Measurements from ENCODE around the gene PLXNB1. TPM values are rescaled to one million over a fixed set of nuclear protein-coding genes. Genes with fewer than 3 reads are reported as not detected.
A peak's percentile ranks its signal among the peaks of the same experiment; 100 is the strongest.

Gene PLXNB1
- total RNA-seq, 1 donor from 2014 or later, result 195 TPM

DNA sequence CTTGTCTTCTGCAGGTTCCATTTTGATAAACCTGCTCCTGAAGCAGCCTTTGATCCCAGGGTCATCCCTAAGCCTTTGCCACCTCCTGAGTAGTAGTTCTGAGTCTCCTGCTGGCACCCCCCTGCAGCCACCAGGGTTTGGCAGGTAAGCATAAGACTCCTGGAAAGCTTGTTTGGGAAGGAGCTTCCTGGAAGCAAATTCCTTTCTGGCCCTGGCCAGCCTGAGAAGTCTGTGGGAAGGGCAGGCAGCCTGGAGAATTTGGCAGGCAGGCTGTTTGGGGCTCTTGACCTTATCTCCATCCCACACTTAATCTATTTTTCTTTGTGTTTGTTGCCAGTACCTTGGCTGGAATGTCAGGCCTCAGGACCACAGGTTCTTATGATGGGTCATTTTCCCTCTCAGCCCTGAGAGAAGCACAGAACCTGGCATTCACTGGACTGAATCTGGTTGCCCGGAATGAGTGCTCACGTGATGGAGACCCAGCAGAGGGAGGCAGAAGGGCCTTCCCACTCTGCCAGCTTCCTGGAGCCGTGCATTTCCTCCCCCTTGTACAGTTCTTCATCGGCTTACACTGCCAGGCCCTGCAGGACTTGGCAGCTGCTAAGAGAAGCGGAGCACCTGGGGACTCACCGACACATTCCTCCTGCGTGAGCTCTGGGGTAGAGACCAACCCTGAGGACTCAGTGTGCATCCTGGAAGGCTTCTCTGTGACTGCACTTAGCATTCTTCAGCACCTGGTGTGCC lies 30.1 kb upstream of the PLXNB1 start:
- H3K36me3 Mint-ChIP-seq (ENCODE audit: unreplicated experiment), result no peaks in the 10 kb centered on the region
- H3K27me3 Mint-ChIP-seq (ENCODE audit: unreplicated experiment), result no peaks in the 10 kb centered on the region
- no peak for DNase-seq
- H3K4me3 Mint-ChIP-seq (ENCODE audit: unreplicated experiment), result no peak overlapping the region
- H3K4me1 Mint-ChIP-seq (ENCODE audit: low read depth, unreplicated experiment), result no peaks in the 10 kb centered on the region
- H3K27ac Mint-ChIP-seq (ENCODE audit: unreplicated experiment), result no peak overlapping the region
- no peaks in the 10 kb centered on the region for H3K9me3 Mint-ChIP-seq (ENCODE audit: unreplicated experiment)
- TF ChIP-seq, protein P1, sequence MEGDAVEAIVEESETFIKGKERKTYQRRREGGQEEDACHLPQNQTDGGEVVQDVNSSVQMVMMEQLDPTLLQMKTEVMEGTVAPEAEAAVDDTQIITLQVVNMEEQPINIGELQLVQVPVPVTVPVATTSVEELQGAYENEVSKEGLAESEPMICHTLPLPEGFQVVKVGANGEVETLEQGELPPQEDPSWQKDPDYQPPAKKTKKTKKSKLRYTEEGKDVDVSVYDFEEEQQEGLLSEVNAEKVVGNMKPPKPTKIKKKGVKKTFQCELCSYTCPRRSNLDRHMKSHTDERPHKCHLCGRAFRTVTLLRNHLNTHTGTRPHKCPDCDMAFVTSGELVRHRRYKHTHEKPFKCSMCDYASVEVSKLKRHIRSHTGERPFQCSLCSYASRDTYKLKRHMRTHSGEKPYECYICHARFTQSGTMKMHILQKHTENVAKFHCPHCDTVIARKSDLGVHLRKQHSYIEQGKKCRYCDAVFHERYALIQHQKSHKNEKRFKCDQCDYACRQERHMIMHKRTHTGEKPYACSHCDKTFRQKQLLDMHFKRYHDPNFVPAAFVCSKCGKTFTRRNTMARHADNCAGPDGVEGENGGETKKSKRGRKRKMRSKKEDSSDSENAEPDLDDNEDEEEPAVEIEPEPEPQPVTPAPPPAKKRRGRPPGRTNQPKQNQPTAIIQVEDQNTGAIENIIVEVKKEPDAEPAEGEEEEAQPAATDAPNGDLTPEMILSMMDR (IDR thresholded peaks at IDR 0.05; ENCODE audit: partially characterized antibody, unreplicated experiment), result no peak

DNA sequence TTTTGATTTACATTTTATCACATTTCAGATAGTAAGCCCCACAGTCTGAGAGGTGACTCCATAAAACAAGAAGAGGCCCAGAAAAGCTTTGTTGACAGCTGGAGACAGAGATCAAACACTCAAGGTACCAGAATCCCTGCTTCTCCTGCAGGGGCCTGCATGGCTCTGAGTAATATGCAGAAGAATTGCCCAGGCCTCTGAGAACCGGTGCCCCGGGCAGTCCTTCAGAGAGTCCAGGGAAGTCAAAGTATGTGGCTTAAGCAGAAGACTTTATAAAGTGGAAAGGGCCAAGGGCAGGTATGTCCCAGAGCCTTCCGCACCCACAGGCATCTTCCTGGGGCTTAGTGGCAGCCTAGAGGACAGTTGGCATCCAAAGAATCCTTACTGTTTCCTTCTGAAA lies 29.4 kb upstream of the PLXNB1 start:
- H3K4me3 Mint-ChIP-seq (ENCODE audit: unreplicated experiment), result no peak overlapping the region
- H3K9me3 Mint-ChIP-seq (ENCODE audit: unreplicated experiment), result no peaks in the 10 kb centered on the region
- H3K4me1 Mint-ChIP-seq (ENCODE audit: low read depth, unreplicated experiment), result no peaks in the 10 kb centered on the region
- no peak overlapping the region for H3K27ac Mint-ChIP-seq (ENCODE audit: unreplicated experiment)
- no peaks in the 10 kb centered on the region for H3K27me3 Mint-ChIP-seq (ENCODE audit: unreplicated experiment)
- H3K36me3 Mint-ChIP-seq (ENCODE audit: unreplicated experiment), result no peaks in the 10 kb centered on the region
- TF ChIP-seq, protein P1 (IDR thresholded peaks at IDR 0.05; ENCODE audit: partially characterized antibody, unreplicated experiment), result no peak
- no peak for DNase-seq

DNA sequence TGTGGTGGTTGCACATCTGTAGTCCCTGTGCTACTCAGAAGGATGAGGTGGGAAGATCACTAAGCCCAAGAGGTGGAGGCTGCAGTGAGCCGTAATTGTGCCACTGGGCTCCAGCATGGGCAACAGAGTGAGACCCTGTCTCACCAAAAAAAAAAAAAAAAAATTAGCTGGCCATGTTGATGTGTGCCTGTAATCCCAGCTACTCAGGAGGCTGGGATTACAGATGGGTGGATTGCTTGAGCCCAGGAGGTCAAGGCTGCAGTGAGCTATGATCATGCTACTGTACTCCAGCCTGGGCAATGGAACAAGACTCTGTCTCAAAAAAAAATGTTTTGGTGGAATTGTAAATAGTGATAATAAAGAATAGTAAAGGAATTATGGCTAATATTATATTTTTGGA lies 26.6 kb upstream of the PLXNB1 start:
- no peaks in the 10 kb centered on the region for H3K9me3 Mint-ChIP-seq (ENCODE audit: unreplicated experiment)
- TF ChIP-seq, protein P1 (IDR thresholded peaks at IDR 0.05; ENCODE audit: partially characterized antibody, unreplicated experiment), result no peak
- H3K4me3 Mint-ChIP-seq (ENCODE audit: unreplicated experiment), result no peak overlapping the region
- H3K36me3 Mint-ChIP-seq (ENCODE audit: unreplicated experiment), result no peaks in the 10 kb centered on the region
- no peaks in the 10 kb centered on the region for H3K27me3 Mint-ChIP-seq (ENCODE audit: unreplicated experiment)
- no peak overlapping the region for H3K27ac Mint-ChIP-seq (ENCODE audit: unreplicated experiment)
- H3K4me1 Mint-ChIP-seq (ENCODE audit: low read depth, unreplicated experiment), result no peaks in the 10 kb centered on the region
- DNase-seq, result no peak

DNA sequence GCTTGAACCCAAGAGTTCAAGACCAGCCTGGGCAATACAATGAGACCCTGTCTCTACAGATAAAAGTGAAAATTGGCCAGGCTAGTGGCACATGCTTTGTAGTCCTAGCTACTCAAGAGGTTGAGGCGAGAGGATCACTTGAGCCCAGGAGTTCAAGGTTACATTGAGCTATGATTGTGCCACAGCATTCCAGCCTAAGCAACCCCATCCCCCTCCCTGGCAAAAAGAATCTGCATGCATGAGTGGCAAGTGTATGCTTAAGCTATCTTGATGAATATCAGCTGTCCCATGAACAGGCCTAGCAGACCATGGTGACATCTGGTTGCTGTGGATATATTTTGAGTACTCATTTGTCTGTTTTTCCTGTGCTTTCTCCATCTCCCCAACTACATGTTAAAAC lies 21.4 kb upstream of the PLXNB1 start:
- TF ChIP-seq, protein P1 (IDR thresholded peaks at IDR 0.05; ENCODE audit: partially characterized antibody, unreplicated experiment), result no peak
- H3K27ac Mint-ChIP-seq (ENCODE audit: unreplicated experiment), result no peak overlapping the region
- H3K4me3 Mint-ChIP-seq (ENCODE audit: unreplicated experiment), result no peak overlapping the region
- peaks cover 7% of the 10 kb centered on the region for H3K27me3 Mint-ChIP-seq (ENCODE audit: unreplicated experiment)
- H3K36me3 Mint-ChIP-seq (ENCODE audit: unreplicated experiment), result no peaks in the 10 kb centered on the region
- no peak for DNase-seq
- H3K9me3 Mint-ChIP-seq (ENCODE audit: unreplicated experiment), result peaks cover 4% of the 10 kb centered on the region
- peaks cover 14% of the 10 kb centered on the region for H3K4me1 Mint-ChIP-seq (ENCODE audit: low read depth, unreplicated experiment)

DNA sequence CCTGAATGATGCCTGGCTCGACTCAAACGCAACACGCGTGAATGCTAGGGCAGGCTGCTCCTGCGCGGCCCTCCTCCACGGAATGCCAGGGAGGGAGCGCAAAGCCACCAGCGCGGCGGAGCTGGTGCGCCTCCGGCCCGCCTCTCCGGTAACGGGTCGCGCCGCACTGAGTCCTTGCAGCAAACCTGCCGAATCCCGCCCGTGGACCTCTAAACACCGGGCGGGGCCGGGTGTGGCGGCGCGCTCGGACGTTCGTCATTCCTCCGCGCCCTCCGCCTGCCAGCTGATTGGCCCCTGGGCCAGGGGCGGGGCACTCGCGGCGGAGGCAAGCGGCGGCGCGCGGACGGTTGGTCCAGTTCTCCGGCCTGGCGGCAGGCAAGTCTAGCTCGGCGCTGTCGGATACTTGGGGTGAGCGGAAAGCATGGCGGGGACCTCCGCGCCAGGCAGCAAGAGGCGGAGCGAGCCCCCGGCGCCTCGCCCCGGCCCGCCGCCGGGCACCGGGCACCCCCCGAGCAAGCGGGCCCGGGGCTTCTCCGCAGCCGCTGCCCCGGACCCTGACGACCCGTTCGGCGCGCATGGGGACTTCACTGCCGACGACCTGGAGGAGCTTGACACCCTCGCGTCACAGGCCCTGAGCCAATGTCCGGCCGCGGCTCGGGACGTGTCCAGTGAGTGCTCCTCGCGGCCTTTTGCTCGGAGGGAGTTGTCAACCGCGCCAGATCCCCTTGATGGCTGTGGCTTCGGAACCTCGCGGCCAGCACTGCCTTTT lies 16.7 kb upstream of the PLXNB1 start, which contains the start of gene ATRIP:
TSS of gene ATRIP (plus strand) at position 313 of the 769 bp plus-strand sequence. CDS start at position 422, 109 bp downstream.
- Mint-ChIP-seq H3K27ac (ENCODE audit: unreplicated experiment) (peak within 1 kb of the TSS; percentile 84), H3K4me3 (ENCODE audit: unreplicated experiment) (peak within 1 kb of the TSS; percentile 98), H3K4me1 (ENCODE audit: low read depth, unreplicated experiment) (peaks cover 20% of the 10 kb centered on the region), H3K9me3 (ENCODE audit: unreplicated experiment) (peaks cover 6% of the 10 kb centered on the region), H3K27me3 (ENCODE audit: unreplicated experiment) (peaks cover 10% of the 10 kb centered on the region), H3K36me3 (ENCODE audit: unreplicated experiment) (no peaks in the 10 kb centered on the region)
- DNase-seq, result peak; percentile 97
- TF ChIP-seq, protein P1 (IDR thresholded peaks at IDR 0.05; ENCODE audit: partially characterized antibody, unreplicated experiment), result no peak

Measured in glutamatergic neuron (in vitro differentiated cells).